Measurements from ENCODE around the gene IGSF9B.

GRCh38 chr11:133906241-133906640, 50.5 kb downstream of the IGSF9B start:
- TF ChIP-seq CTCF (IDR thresholded peaks at IDR 0.05) (no peak), POLR2A (IDR thresholded peaks at IDR 0.05) (no peak)

Measured in prostate gland (tissue), 2 donors.